Stimulated activated CD8-positive, alpha-beta memory T cell treated with anti-CD3 and anti-CD28 coated beads, Interleukin-12 subunit alpha, Interleukin-12 subunit beta, amount 100 ng/mL, for 1 hour (primary cell): Measurements from ENCODE around the gene CFAP300.

Experiments used
- DNase-seq: peaks from one replicate; pipeline ENCODE4 v3.0.0-alpha.2; 2020; ENCODE audit warnings: low read depth

Gene CFAP300

DNA sequence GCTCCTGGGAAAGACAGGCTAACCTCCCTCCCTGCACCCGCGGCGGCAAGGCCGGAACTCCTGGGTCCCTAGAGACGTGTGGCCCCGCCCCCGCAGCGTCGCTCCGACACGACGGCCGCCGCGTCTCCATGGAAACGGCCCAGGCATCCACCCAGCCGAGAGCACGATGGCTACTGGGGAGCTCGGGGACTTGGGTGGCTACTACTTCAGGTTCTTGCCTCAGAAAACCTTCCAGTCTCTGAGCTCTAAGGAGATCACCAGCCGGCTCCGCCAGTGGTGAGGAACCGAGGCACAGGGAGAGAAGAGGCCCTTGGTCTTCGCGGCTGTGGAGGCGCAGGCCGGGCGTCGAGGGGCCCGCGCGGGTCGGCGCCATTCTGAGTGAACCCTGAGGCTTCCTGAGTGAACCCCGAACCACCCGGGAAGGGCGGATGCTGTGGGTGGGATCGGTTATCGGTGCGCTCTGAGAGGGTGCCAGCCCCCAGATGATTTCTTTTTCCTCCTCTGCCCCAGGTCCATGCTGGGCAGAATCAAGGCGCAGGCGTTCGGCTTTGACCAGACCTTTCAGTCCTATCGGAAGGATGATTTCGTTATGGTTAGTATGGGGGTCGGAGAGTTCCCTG, at the start of gene CFAP300:
Gene CFAP300, plus strand, starts transcription at position 133 of the 620 bp plus-strand sequence. Its CDS starts 34 bp downstream, at position 167.
- no peak for DNase-seq

DNA sequence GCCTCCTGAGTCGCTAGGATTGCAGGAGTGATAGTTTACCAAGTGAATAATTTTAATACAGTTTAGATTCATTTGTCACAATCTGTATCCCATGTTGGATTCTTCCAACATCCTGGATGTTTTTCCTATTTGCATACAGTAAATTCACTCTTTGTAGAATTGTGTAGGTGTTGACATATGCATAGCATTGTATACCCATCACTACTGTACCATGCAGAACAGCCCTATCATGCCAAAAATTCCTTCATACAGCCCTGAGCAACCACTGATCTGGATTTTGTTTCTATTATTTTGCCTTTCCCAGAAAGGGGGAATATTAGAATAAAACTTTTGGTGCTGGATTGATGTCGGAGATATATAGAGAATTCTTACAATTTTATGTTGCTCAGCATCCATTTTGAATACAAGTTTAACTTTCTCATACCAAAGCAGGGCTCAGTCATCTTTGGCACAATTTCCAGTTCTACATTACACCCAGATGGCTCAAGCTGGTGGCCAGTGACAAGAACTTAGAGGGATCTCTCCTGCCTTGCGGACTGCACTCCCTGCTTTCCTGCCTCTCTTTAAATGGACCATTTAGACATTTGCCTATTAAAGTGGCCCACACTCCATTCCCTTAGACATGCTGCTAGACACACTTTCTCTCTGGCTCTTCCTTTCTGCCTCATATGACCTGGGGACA, 45.4 kb upstream of the CFAP300 start:
- DNase-seq, result no peak

DNA sequence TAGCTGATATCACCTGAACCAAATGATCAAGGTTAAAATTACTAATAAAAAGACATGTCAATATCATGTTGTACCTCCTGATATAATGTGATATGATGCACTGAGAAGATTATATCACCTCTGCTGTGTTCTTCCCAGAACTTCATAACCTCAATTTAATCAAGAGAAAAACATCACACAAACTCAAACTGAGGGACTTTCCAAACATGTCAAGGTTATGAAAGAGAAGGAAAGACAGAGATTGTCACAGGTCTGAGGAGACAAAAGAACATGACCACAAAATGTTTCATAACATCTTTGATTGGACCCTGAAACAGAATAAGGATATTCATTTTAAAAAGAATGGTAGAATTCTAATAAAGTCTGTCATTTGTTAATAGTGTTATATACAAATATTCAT, 43.0 kb upstream of the CFAP300 start:
- no peak for DNase-seq

DNA sequence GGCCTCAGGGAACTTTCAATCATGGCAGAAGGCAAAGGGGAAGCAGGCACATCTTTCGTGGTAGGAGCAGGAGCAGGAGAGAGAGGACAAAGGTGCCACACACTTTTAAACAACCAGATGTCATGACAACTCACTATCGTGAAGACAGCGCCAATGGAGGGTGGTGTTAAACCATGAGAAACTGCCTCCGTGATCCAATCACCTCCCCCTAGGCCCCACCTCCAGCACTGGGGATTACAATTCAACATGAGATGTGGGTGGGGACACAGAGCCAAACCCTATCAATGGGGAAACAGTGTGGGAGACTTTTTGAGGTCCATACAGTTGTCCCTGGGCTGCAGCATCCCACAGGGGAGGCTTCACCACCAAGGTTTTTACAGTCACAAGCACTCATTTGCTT, 41.9 kb upstream of the CFAP300 start:
- DNase-seq, result no peak

DNA sequence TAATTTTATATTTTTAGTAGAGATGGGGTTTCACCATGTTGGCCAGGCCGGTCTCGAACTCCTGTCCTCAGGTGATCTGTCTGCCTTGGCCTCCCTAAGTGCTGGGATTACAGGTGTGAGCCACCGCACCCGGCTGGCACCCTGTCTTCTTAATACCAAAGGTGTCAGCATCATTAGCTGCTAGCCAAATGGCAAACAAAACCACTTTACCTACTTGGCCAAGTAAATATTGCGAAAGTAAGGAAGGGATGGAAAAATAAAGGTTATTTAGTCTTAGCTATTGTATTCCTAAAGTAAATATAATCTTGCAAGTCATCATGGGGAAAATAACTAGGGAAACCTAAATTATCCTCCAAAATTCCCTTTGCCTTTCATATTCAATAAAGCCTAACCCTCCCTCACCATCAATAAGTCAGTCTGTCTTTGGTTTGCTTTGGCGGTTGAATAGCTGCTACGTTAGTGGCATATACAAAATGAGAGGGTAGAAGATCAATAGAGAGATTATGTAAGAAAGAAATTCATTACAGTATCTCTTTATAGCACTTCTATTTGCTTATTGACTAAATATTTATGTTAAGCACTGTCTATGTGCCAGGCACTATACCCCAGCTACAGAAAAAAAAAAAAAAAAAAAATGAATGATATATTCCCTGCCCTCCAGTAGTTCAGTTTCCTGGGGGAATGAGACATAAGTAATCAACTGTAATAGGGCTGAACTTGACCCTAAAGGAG, 40.2 kb upstream of the CFAP300 start:
- DNase-seq, result no peak

DNA sequence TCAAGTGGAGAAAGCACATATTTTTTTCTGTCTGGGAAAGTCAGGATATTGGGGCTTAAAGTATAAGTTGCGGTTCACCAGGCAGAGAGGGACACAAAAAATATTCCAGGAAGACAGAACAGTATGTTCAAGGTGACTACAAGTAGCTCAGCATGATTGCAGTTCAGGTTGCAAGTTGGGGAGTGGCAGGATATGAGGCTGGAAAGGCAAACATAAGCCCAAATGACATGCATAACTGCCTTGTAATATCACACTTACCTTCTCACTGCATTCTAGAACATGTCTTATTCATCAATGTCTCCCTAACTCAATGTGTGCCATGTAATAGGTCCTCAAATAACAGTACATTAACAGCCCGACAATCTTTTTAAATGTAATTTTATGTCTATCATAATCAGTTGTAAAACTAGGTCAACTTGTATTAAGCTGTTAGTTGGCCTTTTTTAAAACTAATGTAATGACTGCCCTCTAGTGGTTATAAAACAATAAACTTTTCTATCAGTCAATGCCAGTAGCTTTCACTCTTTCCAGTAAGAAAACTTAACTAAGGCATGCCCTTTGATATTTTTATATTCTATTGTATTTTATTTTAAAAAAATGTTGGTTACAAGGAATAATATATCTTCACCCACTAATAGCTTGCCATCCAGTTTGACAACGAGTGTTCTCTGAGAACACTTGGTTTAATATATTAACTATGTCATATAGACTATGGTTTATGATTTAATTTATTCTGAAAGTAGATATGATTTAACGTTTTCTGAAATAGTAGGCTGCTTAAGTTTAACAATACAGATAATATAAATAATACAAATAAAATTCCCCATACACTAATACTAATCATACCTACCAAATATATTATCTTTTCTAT, 39.4 kb upstream of the CFAP300 start:
- DNase-seq, result no peak

DNA sequence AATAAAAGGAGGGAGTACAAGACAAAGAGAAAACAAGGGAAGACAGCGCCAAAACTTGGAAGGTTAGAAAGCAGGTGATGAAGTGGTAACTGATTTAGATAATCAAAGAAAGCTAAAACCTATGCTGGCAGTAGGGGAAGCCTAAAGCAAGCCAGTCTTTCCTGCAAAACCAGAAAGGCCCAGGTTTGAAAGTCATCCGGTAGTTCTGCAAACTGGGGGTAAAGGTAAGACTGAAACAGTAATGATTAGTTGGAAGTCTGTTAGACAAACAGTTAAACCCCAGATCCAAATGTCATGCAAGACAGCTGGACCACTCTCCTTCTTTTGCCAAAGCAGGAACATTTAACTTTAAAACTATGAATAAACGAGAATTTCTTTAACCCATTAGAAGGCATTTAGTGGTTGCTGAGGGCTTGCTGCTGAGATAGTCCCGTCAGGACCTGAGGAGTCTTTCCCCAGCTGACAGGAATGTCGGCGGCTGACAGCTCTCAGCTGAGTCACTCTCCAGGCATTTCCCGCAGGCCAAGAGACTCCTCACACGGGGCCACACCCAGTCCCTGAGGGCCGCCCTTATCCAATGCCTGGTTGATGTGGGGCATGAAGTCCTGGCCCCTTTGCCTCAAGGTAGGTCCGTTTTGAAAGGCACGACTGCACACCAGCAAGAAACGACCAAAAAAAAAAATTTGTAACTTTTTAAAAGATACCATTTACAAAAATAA, 36.3 kb upstream of the CFAP300 start:
- no peak for DNase-seq

DNA sequence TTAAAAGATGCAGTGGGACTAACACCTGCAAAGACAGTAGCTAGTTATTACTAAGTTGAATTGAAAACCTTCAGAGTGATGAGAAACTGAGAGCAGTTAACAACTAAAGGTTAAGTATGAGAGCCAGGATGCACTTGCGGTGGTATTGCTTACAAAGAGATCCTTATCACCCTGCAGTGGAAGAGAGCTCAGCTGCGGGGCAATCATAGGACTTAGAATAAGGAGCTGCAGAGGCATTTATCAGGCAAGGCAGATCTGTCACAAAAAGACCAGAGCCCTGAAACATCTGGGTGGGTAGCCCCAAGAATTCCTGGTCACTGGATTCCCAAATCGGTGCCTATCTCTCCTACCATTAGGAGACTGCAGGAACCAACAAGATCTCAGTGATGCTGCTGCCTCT, 34.3 kb upstream of the CFAP300 start:
- DNase-seq, result no peak

DNA sequence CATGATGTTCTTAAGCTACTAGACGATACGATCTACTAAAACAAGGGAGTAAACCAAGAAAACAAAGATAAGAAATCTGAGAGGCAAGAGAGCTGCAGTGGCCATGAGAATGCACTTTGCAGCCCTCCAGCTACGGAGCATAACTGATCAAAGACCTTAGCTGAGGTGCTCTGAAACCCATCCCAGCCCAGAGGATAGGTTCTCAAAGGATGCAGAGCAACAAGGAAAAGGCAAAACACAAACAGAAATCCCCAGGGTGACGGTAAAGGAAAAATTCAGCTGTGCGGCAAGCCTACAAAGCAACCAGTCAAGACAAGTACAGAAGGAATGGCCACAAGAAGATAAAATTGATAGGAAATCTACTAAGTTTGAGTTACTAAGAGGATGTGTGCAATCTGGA, 32.5 kb upstream of the CFAP300 start:
- DNase-seq, result no peak

DNA sequence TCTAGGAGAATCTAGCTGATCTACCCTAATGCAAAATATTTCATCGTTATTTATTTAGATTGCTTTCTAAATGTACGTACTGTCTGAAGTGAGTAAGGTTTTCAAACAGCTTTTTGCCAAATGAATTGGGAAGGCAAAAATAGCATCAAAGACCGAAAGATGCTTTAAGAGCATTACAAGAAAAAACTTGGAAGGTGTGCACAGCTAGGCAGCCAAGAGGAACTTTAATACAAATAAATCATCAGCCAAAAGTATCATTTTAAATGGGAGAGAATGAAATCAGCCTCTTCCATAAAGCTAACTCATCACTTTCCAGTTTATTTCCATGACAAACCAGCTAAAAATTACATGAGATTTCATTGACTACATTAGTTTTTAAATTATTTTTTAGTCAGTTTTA, 30.2 kb upstream of the CFAP300 start:
- no peak for DNase-seq

DNA sequence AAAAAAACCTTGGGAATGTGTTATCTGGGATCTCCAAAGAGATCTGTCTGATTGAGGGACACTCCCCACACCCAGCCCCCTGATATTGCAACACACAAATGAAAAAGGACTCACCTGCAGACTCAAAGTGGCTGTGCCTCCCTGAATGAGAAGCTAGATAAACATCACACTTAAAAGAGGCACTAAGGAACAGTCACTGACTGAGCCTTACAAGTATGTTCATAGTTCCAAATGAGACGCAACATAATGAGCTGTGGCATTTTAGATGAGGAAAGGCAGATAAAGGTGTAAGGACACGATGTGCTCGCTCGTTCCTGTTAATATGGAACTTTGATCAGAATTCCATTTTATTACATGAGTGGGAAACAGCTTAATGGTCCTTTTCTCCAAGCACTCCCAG, 21.0 kb upstream of the CFAP300 start:
- no peak for DNase-seq

DNA sequence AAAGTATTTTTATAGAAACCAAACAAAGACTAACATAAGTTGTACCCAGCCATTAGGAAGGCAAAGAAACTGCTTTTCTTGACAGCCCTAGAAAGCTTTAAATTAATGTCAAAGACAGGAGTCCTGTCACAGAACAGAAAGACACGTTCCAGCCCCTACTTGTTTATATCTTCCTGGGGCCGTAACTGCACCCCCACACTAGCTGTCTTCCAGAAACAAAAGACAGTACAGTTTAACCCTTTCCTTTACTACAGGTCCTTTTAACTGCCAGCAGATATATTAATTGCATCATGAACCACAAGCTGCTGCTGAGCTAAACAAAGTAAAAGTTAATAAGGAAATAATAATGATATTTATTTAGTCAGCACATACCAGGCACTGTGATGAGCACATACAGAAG, 20.3 kb upstream of the CFAP300 start:
- no peak for DNase-seq

DNA sequence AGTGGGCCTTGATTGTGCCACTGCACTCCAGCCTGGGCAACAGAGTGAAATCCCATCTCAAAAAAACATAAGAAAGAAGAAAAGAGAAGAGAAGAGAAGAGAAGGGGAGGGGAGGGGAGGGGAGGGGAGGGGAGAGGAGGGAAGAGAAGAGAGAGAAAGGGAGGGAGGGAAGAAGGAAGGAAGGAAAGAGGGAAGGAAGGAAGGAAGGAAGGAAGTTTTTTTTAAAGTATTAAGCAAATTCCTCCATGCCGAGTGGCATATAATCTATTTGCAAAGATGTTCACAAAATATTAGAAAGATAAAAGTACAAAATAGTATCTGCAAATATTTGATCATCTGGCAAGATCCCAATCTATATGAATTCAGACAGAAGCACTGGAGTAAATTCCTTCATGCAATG, 10.5 kb upstream of the CFAP300 start:
- DNase-seq, result no peak

DNA sequence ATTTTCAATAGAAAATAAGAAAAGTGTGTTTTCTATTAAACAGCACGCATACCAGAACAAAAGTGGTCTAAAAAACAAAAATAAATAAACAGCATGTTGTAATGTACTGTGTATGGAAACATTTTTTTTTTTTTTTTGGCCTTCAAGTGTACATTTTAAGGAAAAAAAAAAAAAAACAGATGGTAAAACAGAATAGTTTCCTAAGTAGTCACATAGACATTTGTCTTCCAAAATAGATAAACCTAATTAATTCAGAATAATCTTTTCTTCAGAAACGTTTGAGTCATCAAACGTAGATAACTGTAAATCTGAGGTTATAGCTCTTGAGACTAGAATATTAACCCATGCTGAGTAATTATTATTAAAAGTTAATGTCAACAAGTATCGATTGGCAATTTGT, 396 bp upstream of the CFAP300 start:
- no peak for DNase-seq

DNA sequence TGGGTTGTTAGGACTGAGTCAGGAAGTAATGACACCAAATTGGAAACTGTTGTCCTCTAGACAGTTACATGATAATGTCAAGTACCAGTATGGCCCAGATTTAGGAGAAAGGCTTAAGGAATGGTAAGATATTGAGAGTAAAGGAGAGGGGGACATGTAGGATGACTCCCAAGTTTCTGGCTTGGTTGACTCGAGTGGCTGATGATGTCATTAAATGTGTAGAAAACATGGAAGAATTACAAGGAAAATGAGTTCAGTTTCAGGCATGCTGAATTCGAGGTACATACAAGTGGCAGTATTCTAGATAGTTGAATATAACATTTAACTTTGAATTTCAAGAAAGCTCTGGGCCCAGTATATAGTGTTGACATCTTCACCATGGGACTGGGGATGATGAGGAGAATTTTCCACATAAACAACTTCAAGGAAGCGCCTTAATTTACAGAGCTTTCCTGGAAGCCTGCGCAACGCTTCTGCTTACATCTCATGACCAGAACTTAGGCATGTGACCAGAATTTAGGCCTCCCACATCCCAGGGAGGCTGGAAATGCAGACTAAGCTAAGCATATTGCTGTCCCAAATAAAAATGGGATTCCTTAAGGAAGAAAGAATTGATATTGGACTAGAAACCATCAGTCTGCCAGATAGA, 3.8 kb downstream of the CFAP300 start:
- DNase-seq, result no peak

DNA sequence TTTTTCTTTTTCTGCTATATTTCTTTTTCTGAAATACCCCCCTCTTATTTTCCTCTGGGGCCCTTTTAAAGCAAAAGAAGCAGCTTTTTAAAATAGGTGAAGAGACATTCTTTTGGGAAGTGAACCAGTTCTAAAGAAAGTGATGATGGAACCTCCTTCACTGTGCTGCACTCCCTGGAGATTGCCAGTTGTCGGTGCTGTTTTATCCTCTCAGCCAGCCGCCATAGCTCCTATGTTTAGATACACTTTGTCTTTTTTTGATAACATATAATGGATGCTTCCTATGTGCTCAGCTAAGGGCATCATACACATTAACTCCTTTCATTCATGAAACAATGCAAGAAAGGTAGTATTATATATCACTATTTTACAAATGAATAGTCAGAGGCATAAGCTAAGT, 14.0 kb downstream of the CFAP300 start:
- DNase-seq, result no peak

DNA sequence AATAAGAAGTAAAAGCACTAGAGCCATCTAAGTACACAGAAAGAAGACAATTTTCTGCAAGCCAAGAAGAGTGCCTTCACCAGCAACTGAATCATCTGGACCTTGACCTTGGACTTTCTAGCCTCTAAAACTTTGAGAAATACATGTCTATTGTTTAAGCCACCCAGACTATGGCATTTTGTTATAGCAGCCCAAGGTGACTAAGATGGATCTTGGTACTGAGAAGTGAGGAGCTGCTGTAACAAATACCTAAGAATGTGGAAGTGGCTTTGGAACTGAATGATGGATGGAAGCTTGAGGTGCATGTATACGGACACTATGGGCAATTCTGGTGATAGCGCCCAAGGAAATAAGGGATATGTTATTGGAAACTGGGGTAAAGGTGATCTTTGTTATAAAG, 14.9 kb downstream of the CFAP300 start:
- no peak for DNase-seq

DNA sequence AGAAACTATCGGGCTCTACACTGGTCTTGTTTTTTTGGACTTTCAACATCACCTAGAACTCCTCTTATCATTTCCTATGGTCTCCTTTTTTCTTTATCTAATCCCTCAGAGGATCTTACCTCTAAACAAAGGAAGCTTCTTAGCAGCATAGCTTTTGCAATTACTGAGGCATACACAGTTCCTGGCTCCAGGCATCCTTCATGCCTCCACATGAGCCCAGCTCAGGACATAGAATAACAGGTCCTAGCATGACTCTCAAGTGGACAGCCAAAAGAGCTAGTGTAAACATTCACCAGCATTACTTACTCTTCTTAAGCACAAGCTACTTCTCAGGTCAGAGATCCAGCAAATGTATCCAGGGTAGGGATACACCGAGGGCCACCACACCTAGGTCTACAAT, 17.1 kb downstream of the CFAP300 start:
- DNase-seq, result no peak

DNA sequence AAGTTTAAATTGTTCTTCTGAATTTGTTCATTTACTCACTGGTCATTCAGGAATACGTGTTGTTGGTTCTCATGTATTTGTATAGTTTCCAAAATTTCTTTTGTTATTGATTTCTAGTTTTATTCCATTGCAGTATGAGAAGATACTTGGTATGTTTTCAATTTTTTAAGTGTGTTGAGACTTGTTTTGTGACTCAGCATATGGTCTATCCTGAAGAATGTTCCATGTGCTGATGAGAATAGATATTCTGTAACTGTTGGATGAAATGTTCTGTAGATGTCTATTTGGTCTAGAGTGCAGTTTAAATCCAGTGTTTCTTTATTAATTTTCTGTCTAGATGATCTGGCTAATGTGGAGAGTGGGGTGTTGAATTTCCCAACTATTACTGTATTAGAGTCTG, 23.5 kb downstream of the CFAP300 start:
- no peak for DNase-seq

DNA sequence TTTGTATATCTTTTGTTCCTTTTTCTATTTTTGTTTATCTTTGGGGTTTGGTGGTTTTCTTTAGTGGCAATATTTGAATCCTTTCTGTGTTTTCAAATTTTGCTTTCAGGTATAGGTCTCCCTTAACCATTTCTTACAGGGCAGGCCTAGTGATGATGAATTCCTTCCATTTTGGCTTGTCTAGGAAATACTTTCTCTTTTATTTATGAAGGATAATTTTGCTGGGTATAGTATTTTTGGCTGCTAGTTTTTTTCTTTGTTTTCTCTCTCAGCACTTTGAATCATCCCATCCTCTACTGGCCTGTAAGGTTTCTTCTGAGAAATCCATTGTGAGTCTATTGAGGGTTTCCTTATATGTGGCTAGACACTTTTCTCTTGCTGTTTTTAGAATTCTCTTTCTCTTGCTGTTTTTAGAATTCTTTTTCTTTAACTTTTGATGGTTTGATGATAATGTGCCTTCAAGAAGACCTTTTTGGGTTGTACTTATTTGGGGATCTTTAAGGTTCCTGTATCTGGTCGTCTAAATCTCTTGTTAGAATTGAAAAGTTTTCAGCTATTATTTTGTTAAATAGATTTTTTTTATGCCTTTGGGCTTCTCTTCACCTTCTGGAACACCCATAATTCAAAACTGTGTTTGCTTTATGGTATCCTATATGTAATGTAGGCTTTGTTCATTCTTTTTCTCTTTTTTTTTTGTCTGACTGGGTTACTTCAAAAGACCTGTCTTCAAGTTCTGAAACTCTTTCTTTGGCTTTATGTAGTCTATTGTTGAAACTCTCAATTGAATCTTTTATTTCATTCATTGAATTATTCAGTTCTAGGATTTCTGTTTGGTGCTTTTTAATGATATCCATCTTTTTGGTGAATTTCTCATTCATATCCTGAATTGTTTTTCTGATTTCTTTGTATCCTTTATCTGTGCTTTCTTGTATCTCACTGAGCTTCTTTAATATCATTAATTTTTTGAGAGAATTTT, 24.5 kb downstream of the CFAP300 start:
- DNase-seq, result no peak
